ENCODE results near the gene CCT6B.

Gene CCT6B

GRCh38 chr17:34883106-34884000 lies 77.9 kb downstream of the CCT6B start:
- no peak for FAIRE-seq

- no peak for FAIRE-seq
Observed at GRCh38 chr17:34879146-34879545, 82.1 kb downstream of the CCT6B start.
